A549 (cell line): ENCODE results near the gene ACAA1. TPM values are rescaled to one million over a fixed set of nuclear protein-coding genes. Genes with fewer than 3 reads are reported as not detected.
A peak's percentile ranks its signal among the peaks of the same experiment; 100 is the strongest.
"Not testable (repeated sequence)": the region's sequence is repeated elsewhere in the genome, so short reads cannot be mapped to it uniquely, and the experiment has no call there.

Source experiments
- ATAC-seq, 2 experiments: fragments of 200-7000 bp in 1 of 2; fragments of >200 bp in 1 of 2; cut with Nextera tagmentation in 1 of 2; cut with Tn5 transposase in 1 of 2; 3 replicates each; pipeline versions ENCODE4 v1.8.0 to v1.9.1; 2018 to 2020; ENCODE audit warnings: mild to moderate bottlenecking in 1 of 2, moderate library complexity in 1 of 2
- CTCF ChIA-PET: fragments of 300-600 bp; sonication (Branson Sonifier 250); formaldehyde crosslinking; extraction: SDS; loops from one replicate; lab custom pipeline; 2021; ENCODE audit warnings: antibody characterized with exemption, inconsistent platforms; lab: Yijun Ruan, JAX
- POLR2A ChIA-PET: fragments of 350-600 bp; formaldehyde crosslinking; extraction: SDS; loops from one replicate; lab custom pipeline; 2021; ENCODE audit warnings: antibody characterized with exemption, inconsistent platforms; lab: Yijun Ruan, JAX
- DNase-seq, 2 experiments: peaks; one replicate each; pipeline versions ENCODE4 v3.0.0 to v3.0.0-alpha.2; 2011 to 2016; ENCODE audit warnings: low read depth in 1 of 2, low spot score in 1 of 2
- FAIRE-seq: peaks from 2 replicates; lab custom pipeline; 2011; peaks lifted over from hg19 to GRCh38; lab: Jason Lieb, UNC
- H3K27ac ChIP-seq, 2 experiments: fragments of >200 bp; sonication (Bioruptor Twin); formaldehyde crosslinking; 3 replicates each; pipeline ENCODE4 v1.5.1; 2016 to 2017
- H3K4me1 ChIP-seq: fragments of >200 bp; sonication (Bioruptor Twin); formaldehyde crosslinking; 3 replicates; pipeline ENCODE4 v1.6.1; 2016
- H3K4me2 ChIP-seq: fragments of >200 bp; sonication (Bioruptor Twin); formaldehyde crosslinking; 3 replicates; pipeline ENCODE4 v1.6.1; 2016
- H3K4me3 ChIP-seq: fragments of >200 bp; sonication (Bioruptor Twin); formaldehyde crosslinking; 3 replicates; pipeline ENCODE4 v1.5.1; 2016
- H3K9me3 ChIP-seq: fragments of >200 bp; sonication (Bioruptor Twin); formaldehyde crosslinking; 3 replicates; pipeline ENCODE4 v1.6.1; 2016
- ATOH8 ChIP-seq: fragments of 250-450 bp; sonication (Bioruptor Pico); IDR thresholded peaks from 2 replicates; pipeline ENCODE4 v1.5.0; 2020; ENCODE audit warnings: low read depth, mild to moderate bottlenecking, moderate library complexity
- BHLHE40 ChIP-seq: IDR thresholded peaks from 2 replicates; pipeline ENCODE4 v1.6.1; 2012; ENCODE audit warnings: low read depth, low read length, inconsistent platforms
- CBX2 ChIP-seq: fragments of 200-600 bp; sonication (generic); IDR thresholded peaks from 2 replicates; pipeline ENCODE4 v1.6.1; 2016; ENCODE audit warnings: low read depth, mild to moderate bottlenecking, borderline replicate concordance
- CHD4 ChIP-seq: fragments of 200-600 bp; sonication (generic); IDR thresholded peaks from 2 replicates; pipeline ENCODE4 v1.6.1; 2016; ENCODE audit warnings: antibody characterized with exemption, mild to moderate bottlenecking, borderline replicate concordance
- EP300 ChIP-seq, 2 experiments: fragments of >200 bp; sonication (Bioruptor Twin); formaldehyde crosslinking; IDR thresholded peaks; 2 replicates in 1 of 2; 3 replicates in 1 of 2; pipeline ENCODE4 v1.6.1; 2016 to 2017
- FOSL2 ChIP-seq, 2 experiments: fragments of 450-650 bp in 1 of 2; fragments of >200 bp in 1 of 2; sonication (Bioruptor Twin) in 1 of 2; formaldehyde crosslinking; IDR thresholded peaks; 2 replicates each; pipeline versions ENCODE4 v1.5.0 to v1.6.1; 2016 to 2020; ENCODE audit warnings: mild to moderate bottlenecking in 1 of 2, moderate library complexity in 1 of 2
- HOXB13 ChIP-seq: fragments of 250-450 bp; sonication (Bioruptor Pico); IDR thresholded peaks from 2 replicates; pipeline ENCODE4 v1.5.0; 2020; ENCODE audit warnings: low read depth, mild to moderate bottlenecking, moderate library complexity
- MAFK ChIP-seq: fragments of 450-650 bp; IDR thresholded peaks from 2 replicates; pipeline ENCODE4 v1.6.1; 2014; ENCODE audit not compliant: partially characterized antibody
- MAZ ChIP-seq: fragments of 150-350 bp; IDR thresholded peaks from 2 replicates; pipeline ENCODE4 v1.6.1; 2014; ENCODE audit warnings: antibody characterized with exemption, low read depth, low read length, borderline replicate concordance
- PBX3 ChIP-seq: IDR thresholded peaks from 2 replicates; pipeline ENCODE4 v1.6.1; 2012
- POLR2A ChIP-seq: IDR thresholded peaks from 2 replicates; pipeline ENCODE4 v1.6.1; 2012; ENCODE audit warnings: mild to moderate bottlenecking, low read length
- RAD21 ChIP-seq, 2 experiments: fragments of >200 bp in 1 of 2; sonication (Bioruptor Twin) in 1 of 2; formaldehyde crosslinking in 1 of 2; IDR thresholded peaks in 1 of 2; conservative IDR thresholded peaks in 1 of 2; 2 replicates in 1 of 2; 3 replicates in 1 of 2; pipeline ENCODE4 v1.6.1; 2012 to 2018; ENCODE audit warnings: inconsistent platforms in 1 of 2
- RFX5 ChIP-seq: fragments of 450-650 bp; IDR thresholded peaks from 2 replicates; pipeline ENCODE4 v1.7.1; 2014; ENCODE audit warnings: antibody characterized with exemption, mild to moderate bottlenecking, moderate library complexity
- SMC3 ChIP-seq: fragments of >200 bp; sonication (Bioruptor Twin); formaldehyde crosslinking; IDR thresholded peaks from 3 replicates; pipeline ENCODE4 v1.6.1; 2018; ENCODE audit warnings: inconsistent platforms
- SREBF2 ChIP-seq: fragments of 450-650 bp; IDR thresholded peaks from 2 replicates; pipeline ENCODE4 v1.6.1; 2014; ENCODE audit warnings: mild to moderate bottlenecking, moderate library complexity
- ZNF302 ChIP-seq: fragments of 250-450 bp; sonication (Bioruptor Pico); IDR thresholded peaks from 2 replicates; pipeline ENCODE4 v1.9.0; 2021; ENCODE audit warnings: inconsistent platforms, mild to moderate bottlenecking, moderate library complexity
- WGBS: methylation state at CpG from one replicate; pipeline ENCODE4 v1.1.6; 2017; ENCODE audit errors: missing lambda C conversion rate; 5-methylcytosine and 5-hydroxymethylcytosine counted together
- polyA plus RNA-seq, 4 experiments: library from polyadenylated mRNA; depleted of rRNA in 3 of 4; stranded (reverse); fragments of >200 nt; fragmentation: RNase III in 1 of 4; extraction: RNeasy Plus Mini Kit Qiagen cat#74134 plus additional on column Dnase treatment in 1 of 4; gene quantifications; 2 replicates in 3 of 4; 3 replicates in 1 of 4; pipeline ENCODE4 v1.2.3, GENCODE V29; 2011 to 2017
- TF ChIP-seq, protein P1 (sequence below): IDR thresholded peaks from 2 replicates; pipeline ENCODE4 v1.6.1; 2012
- TF ChIP-seq, protein P2 (sequence below): fragments of 250-450 bp; sonication (Bioruptor Pico); IDR thresholded peaks from 2 replicates; pipeline ENCODE4 v1.5.0; 2021; ENCODE audit warnings: mild to moderate bottlenecking, moderate library complexity, borderline replicate concordance

The ACAA1 gene
- polyA plus RNA-seq, 2 of the 4 experiments (the other 2 are of a cell fraction) = 36.8 to 53.2 TPM

- H3K9me3 ChIP-seq = no peaks in the 10 kb centered on the region
- ATAC-seq = no peak
- no peaks in the 10 kb centered on the region for H3K4me1 ChIP-seq
- no peak for TF ChIP-seq HOXB13 (CRISPR knock-in tag)
- no peak for TF ChIP-seq RAD21 (conservative IDR thresholded peaks at IDR 0.05 in 1 of 2, IDR thresholded peaks at IDR 0.05 in 1 of 2)
- TF ChIP-seq MAFK = peak; percentile 83
- TF ChIP-seq, all 56 proteins: peak for 1
- no peak overlapping the region for H3K4me2 ChIP-seq
- DNase-seq (no peak), FAIRE-seq (no peak)
- CTCF ChIA-PET = no interaction called here
- H3K4me3 ChIP-seq = no peak overlapping the region
- POLR2A ChIA-PET = no interaction called here
- no peak overlapping the region for H3K27ac ChIP-seq
- 36% methylated on average over 3 of the region's 3 CpGs for WGBS
Measured at GRCh38 chr3:38090453-38090852, 46.5 kb downstream of the ACAA1 start.

DNA sequence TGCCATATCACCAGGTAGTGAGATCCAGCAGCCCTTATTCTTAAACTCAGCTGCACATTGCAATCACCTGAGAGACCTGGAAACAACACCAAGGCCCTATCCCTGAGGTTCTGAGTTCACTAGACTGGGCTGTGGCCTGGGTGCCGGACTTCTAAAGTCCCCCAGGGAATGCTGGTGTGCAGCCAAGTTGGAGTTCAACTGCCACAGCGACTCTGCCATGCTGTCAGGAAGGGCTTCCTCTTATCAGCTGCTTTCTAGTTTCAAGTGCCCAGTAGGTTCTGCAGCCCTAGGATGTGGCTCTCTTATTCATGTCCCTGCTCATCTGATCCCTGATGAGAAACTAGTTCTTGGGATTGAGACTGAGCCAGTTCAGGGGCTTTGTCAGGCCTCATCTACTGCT is 47.8 kb downstream of the ACAA1 start:
- ChIA-PET CTCF (interaction anchor here (1.1 kb wide), 1 partner anchor 903 kb away, joined by 3 read pairs; no protein-coding TSS in a partner anchor), POLR2A (no interaction called here)
- DNase-seq (no peak), ATAC-seq (no peak), FAIRE-seq (no peak)
- no peak overlapping the region for H3K27ac ChIP-seq
- TF ChIP-seq, protein P1, sequence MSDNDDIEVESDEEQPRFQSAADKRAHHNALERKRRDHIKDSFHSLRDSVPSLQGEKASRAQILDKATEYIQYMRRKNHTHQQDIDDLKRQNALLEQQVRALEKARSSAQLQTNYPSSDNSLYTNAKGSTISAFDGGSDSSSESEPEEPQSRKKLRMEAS = no peak
- TF ChIP-seq SMC3 = no peak
- no peak for TF ChIP-seq POLR2A
- TF ChIP-seq RFX5 = no peak
- H3K4me1 ChIP-seq = no peaks in the 10 kb centered on the region
- H3K4me3 ChIP-seq = no peak overlapping the region
- 54% methylated on average over 2 of the region's 2 CpGs for WGBS
- H3K4me2 ChIP-seq = no peak overlapping the region
- no peaks in the 10 kb centered on the region for H3K9me3 ChIP-seq

DNA sequence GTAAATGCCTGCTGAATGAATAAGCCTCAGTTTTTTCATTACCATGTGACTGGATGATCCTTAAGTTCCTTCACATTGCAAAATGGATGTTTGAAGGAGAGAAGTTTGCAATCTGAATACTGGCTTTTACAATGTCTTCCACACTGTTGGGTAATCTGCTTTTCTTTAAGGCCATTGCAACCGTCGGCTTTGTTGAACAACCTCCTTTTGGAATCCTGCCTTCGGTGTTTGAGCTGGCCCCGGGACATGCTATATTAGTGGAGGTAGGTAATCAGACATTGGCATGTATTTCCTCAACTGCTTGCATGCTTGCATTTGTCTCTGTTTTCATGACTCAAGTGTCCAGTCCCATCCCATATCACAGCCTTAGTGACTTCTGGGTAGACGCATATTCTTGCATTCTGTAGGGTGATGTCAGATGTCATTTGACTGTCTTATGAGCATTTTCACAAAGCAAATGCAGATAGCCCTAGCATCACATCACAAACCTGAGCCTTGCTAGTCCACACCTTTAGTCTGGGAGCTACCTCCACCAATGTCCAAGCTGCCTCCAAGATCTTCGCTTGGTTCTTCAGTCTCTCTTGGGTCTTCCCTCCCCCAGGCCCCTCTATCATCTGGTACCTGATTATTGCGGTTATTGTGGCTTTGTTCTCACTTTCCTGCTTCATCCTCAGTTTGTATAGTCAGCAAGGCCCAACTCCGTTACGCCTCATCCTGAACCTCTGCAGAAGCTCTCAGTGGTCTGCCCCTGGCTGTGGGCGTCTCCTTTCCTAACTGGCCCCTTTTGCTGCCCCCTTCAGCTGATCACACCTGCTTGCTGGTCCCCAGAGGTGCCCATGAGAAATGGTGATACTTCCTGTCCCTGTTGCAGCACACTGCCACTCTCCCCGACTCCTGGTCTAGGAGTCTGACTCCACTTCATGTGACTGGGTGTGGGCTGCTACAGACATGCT is 48.5 kb downstream of the ACAA1 start:
- DNase-seq (no peak), ATAC-seq (no peak), FAIRE-seq (no peak)
- WGBS = 80% methylated on average over 11 of the region's 11 CpGs
- POLR2A ChIA-PET = no interaction called here
- TF ChIP-seq, protein P2, sequence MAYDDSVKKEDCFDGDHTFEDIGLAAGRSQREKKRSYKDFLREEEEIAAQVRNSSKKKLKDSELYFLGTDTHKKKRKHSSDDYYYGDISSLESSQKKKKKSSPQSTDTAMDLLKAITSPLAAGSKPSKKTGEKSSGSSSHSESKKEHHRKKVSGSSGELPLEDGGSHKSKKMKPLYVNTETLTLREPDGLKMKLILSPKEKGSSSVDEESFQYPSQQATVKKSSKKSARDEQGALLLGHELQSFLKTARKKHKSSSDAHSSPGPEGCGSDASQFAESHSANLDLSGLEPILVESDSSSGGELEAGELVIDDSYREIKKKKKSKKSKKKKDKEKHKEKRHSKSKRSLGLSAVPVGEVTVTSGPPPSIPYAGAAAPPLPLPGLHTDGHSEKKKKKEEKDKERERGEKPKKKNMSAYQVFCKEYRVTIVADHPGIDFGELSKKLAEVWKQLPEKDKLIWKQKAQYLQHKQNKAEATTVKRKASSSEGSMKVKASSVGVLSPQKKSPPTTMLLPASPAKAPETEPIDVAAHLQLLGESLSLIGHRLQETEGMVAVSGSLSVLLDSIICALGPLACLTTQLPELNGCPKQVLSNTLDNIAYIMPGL = no peak
- TF ChIP-seq BHLHE40 (no peak), FOSL2 (IDR thresholded peaks at IDR 0.05) (no peak), FOSL2 (CRISPR knock-in tag; IDR thresholded peaks at IDR 0.05) (no peak), MAZ (no peak), ZNF302 (no peak), CBX2 (no peak), ATOH8 (CRISPR knock-in tag) (no peak), CHD4 (no peak), SREBF2 (no peak), MAFK (no peak), EP300 (IDR thresholded peaks at IDR 0.05) (no peak), PBX3 (no peak)
- H3K4me3 ChIP-seq = no peak overlapping the region
- no peak overlapping the region for H3K27ac ChIP-seq
- H3K4me1 ChIP-seq = no peaks in the 10 kb centered on the region
- no peak overlapping the region for H3K4me2 ChIP-seq
- no peaks in the 10 kb centered on the region for H3K9me3 ChIP-seq
- CTCF ChIA-PET = interaction anchor here (1.1 kb wide), 1 partner anchor 903 kb away, joined by 3 read pairs; no protein-coding TSS in a partner anchor

GRCh38 chr3:38087278-38087677 is 49.6 kb downstream of the ACAA1 start:
- H3K4me2 ChIP-seq, H3K4me1 ChIP-seq, DNase-seq, FAIRE-seq, H3K4me3 ChIP-seq, ATAC-seq, H3K9me3 ChIP-seq, POLR2A ChIA-PET, CTCF ChIA-PET, H3K27ac ChIP-seq: not testable (repeated sequence)
